Measurements from ENCODE around the gene DEF6. TPM values are rescaled to one million over a fixed set of nuclear protein-coding genes. Genes with fewer than 3 reads are reported as not detected.

DEF6 gene, protein sequence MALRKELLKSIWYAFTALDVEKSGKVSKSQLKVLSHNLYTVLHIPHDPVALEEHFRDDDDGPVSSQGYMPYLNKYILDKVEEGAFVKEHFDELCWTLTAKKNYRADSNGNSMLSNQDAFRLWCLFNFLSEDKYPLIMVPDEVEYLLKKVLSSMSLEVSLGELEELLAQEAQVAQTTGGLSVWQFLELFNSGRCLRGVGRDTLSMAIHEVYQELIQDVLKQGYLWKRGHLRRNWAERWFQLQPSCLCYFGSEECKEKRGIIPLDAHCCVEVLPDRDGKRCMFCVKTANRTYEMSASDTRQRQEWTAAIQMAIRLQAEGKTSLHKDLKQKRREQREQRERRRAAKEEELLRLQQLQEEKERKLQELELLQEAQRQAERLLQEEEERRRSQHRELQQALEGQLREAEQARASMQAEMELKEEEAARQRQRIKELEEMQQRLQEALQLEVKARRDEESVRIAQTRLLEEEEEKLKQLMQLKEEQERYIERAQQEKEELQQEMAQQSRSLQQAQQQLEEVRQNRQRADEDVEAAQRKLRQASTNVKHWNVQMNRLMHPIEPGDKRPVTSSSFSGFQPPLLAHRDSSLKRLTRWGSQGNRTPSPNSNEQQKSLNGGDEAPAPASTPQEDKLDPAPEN
- 100 to 1,000 TPM; 207 to 219 TPM for total RNA-seq

DNA sequence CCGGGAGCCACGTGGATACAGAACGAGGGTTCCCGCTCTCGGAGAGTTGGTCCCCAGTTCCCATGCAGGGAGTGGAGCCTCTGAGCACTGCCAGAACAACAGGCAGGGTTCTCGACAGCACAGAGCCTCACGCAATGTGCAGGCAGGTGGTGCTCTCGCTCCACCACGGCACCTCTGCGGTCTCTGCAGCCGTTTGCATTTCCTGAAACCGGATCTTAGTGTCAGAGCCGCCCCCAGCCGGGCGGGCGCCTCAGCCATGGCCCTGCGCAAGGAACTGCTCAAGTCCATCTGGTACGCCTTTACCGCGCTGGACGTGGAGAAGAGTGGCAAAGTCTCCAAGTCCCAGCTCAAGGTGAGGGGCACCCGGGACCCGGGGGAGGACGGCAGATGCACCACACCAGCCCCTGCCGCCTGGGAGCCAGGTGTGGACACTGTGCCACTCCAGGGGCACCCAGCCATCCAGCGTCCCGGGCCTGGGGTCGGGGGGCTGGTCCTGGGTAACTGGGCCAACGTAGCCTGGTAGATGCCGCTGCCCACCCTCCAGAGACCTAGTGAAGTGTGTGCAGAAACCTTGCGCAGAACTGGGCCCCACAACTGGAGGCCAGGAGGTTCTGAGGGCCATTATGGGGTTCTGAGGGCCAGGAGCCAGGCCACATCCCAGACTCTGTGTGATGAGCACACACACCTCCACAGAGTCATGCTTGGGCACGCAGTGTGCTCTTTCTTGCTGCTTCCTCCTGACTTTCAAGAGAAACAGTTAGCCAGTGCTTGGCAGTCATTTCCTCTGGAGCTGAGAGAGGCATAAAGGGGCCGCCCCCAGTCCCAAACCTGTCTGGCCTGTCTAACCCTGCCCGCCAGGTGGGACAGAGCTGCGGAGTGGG is at the start of gene DEF6:
DEF6 (plus strand) TSS at position 218 of the 881 bp plus-strand sequence; CDS start at position 257, 39 bp downstream.

DNA sequence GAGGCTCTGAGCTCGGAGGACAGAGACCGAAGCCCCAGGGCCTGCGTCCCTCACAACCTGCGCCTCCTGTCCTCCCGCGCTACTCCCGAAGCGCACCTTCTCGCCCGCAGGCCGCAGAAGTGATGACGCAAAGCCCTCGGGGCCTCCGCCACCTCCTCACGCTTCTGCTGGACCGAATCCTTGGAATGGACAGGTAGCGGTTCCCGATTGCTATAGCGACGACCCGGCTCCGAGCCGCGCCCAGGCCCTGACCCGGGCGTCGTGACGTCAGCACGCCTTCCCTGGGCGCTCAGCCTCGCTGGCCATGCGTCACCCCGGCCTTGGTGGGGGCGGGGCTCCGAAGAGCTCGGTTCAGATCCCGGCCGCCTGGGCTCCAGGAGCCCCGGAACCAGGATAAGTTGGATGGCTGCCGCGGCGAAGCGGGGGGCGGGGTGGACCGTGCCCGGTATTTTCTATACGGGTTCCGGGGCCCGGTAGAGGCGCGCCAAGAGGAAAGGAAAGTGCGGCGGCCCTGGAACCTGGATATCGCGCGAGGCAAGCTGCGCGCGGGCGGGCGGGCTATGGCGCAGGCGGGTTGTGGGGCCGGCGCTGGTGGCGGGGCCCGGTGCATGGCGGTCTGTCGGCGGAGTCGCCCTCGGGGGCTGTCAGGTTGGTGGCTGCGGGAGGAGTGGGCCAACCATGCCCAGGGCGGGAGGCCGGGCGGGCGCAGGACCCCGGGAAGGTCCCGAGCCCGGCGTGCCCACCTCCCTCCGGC is 38.2 kb upstream of the DEF6 start, which contains the start of gene ZNF76:
ZNF76 (plus strand) TSS at position 542 of the 754 bp plus-strand sequence. CDS start 21,417 bp downstream, outside the sequence.

GRCh38 chr6:35342258-35343091 is 44.9 kb downstream of the DEF6 start, which contains the start of gene PPARD:
Gene PPARD (plus strand): TSS chr6:35342558. CDS start chr6:35411088, 68,530 bp downstream.

Other genes starting within 250 kb of the DEF6 start
- gene TCP11, start 156.5 kb upstream of the DEF6 start, total RNA-seq: not detected
- not detected for gene SCUBE3, start 83.9 kb upstream of the DEF6 start, total RNA-seq
- gene ZNF76, start 38.1 kb upstream of the DEF6 start, total RNA-seq: 10 to 100 TPM; 39.6 to 41.6 TPM
- gene PPARD, start 44.7 kb downstream of the DEF6 start, total RNA-seq: 10 to 100 TPM; 29.9 to 31.9 TPM
- gene FANCE, start 154.5 kb downstream of the DEF6 start, total RNA-seq: 10 to 100 TPM; 11.3 to 11.9 TPM
- gene RPL10A, start 170.6 kb downstream of the DEF6 start, total RNA-seq: 1,000 to 10,000 TPM; 2,065 to 2,105 TPM
- under 1 TPM; 0.08 to 0.14 TPM for gene TEAD3, start 199.3 kb downstream of the DEF6 start, total RNA-seq
- gene TULP1, start 215.1 kb downstream of the DEF6 start, total RNA-seq: not detected

Measured in activated naive CD4-positive, alpha-beta T cell treated with anti-CD3 and anti-CD28 coated beads, Interleukin-2, amount 10 ng/mL, durations not matched to agents 5 hours and 36 hours (primary cell).